Prostate gland (tissue), 2 donors: ENCODE data around the gene MPP3. TPM values are rescaled to one million over a fixed set of nuclear protein-coding genes. Genes with fewer than 3 reads are reported as not detected.
A peak's percentile ranks its signal among the peaks of the same experiment; 100 is the strongest.

Experiments
- DNase-seq: peaks from one replicate; pipeline ENCODE4 v3.0.0-alpha.2; 2019; ENCODE audit warnings: low spot score
- H3K27ac ChIP-seq, 2 donors: fragments of 200-600 bp; sonication (generic); 2 replicates each; pipeline ENCODE4 v1.5.1; 2017 to 2019
- H3K27me3 ChIP-seq: fragments of 200-600 bp; sonication (generic); replicated peaks from 2 replicates; pipeline ENCODE4 v1.5.1; 2019; ENCODE audit not compliant: insufficient read depth
- H3K36me3 ChIP-seq, 2 donors: fragments of 200-600 bp; sonication (generic); 1 replicate in 1 of 2; 2 replicates in 1 of 2; pipeline versions ENCODE4 v1.5.1 to v1.8.1; 2017 to 2019
- H3K4me1 ChIP-seq: fragments of 200-600 bp; sonication (generic); replicated peaks from 2 replicates; pipeline ENCODE4 v1.5.1; 2019
- H3K4me3 ChIP-seq, 2 donors: fragments of 200-600 bp; sonication (generic); 2 replicates each; pipeline ENCODE4 v1.5.1; 2017 to 2019
- H3K9me3 ChIP-seq: fragments of 200-600 bp; sonication (generic); 2 replicates; pipeline ENCODE4 v1.5.1; 2017
- CTCF ChIP-seq, 4 experiments: fragments of 200-600 bp in 2 of 4; fragments of 450-650 bp in 2 of 4; sonication (generic) in 2 of 4; IDR thresholded peaks; 1 replicate in 3 of 4; 2 replicates in 1 of 4; pipeline ENCODE4 v1.5.1; 2016 to 2019; ENCODE audit warnings: antibody characterized with exemption in 4 of 4, mild to moderate bottlenecking in 2 of 4, moderate library complexity in 2 of 4
- POLR2A ChIP-seq: fragments of 450-650 bp; IDR thresholded peaks from one replicate; pipeline ENCODE4 v1.6.1; 2016; ENCODE audit warnings: antibody characterized with exemption, mild to moderate bottlenecking
- POLR2AphosphoS5 ChIP-seq: sonication (generic); formaldehyde crosslinking; IDR thresholded peaks from one replicate; pipeline ENCODE4 v1.6.1; 2017; ENCODE audit warnings: antibody characterized with exemption
- WGBS: methylation state at CpG from one replicate; pipeline ENCODE4 v1.1.5; 2018; 5-methylcytosine and 5-hydroxymethylcytosine counted together
- intact Hi-C: fragments of 100-400 bp; cut with DNase I; formaldehyde crosslinking; loops from one replicate; pipeline ENCODE4 v1.14.2; 2022
- total RNA-seq, 2 donors: library from RNA; depleted of rRNA; stranded (reverse); fragments of >200 nt; gene quantifications; one replicate each; pipeline ENCODE4 v1.1.0, GENCODE V29; 2016

MPP3 gene
- total RNA-seq, 2 donors from 2014 or later = 4.4 to 16.4 TPM

DNA sequence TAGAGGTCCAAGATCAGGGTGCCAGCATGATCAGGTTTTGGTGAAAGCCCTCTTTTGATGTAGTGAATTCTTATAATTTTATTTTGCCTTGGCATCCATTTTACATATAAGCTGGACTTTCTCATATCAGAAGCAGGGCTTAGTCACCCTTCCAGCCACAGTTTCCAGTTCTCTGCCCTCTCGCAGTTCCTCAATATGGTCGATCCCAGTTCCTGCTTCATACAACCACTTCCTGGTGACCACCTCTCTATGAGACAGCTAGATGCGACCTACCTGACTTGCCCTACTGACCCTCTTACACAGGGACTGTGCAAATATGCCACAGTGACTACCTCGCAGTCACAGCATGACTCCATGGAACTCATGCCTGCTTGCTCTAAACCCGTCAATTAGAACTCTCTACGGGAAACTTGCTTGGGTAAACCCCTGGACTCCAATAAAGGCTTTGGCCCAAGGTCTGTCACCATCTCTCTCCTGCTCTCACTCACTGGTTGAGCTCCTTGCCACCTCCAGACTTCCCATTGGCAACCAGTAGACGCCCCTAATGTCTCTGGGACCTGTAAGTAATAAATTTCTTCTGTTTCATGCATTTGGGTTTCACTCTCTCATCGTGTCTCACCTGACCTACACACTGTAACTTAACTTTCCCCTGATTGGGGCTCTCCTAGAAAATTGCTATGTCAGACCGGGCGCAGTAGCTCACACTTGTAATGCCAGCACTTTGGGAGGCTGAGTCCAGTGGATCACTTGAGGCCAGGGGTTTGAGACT lies 35.5 kb upstream of the MPP3 start:
- DNase-seq = no peak
- intact Hi-C loops = no loop called here

GRCh38 chr17:43864161-43864984 lies 31.4 kb upstream of the MPP3 start:
- 73% methylated on average over 3 of the region's 4 CpGs for WGBS
- Histone ChIP-seq H3K27ac (no peak overlapping the region), H3K36me3 (no peaks in the 10 kb centered on the region), H3K4me3 (no peak overlapping the region), H3K27me3 (no peaks in the 10 kb centered on the region), H3K9me3 (no peaks in the 10 kb centered on the region), H3K4me1 (no peaks in the 10 kb centered on the region)
- DNase-seq = no peak
- TF ChIP-seq POLR2AphosphoS5 (no peak), POLR2A (no peak), CTCF (IDR thresholded peaks at IDR 0.05) (no peak)
- intact Hi-C loops = no loop called here

More for the DNA sequence above, 35.5 kb upstream of the MPP3 start:
- H3K36me3 ChIP-seq = no peaks in the 10 kb centered on the region
- H3K4me1 ChIP-seq = no peaks in the 10 kb centered on the region
- H3K4me3 ChIP-seq = no peak overlapping the region
- no peaks in the 10 kb centered on the region for H3K27me3 ChIP-seq
- TF ChIP-seq CTCF (IDR thresholded peaks at IDR 0.05) (no peak), POLR2AphosphoS5 (no peak), POLR2A (no peak)
- H3K27ac ChIP-seq = no peak overlapping the region
- no peaks in the 10 kb centered on the region for H3K9me3 ChIP-seq
- WGBS = 91% methylated on average over 10 of the region's 10 CpGs

DNA sequence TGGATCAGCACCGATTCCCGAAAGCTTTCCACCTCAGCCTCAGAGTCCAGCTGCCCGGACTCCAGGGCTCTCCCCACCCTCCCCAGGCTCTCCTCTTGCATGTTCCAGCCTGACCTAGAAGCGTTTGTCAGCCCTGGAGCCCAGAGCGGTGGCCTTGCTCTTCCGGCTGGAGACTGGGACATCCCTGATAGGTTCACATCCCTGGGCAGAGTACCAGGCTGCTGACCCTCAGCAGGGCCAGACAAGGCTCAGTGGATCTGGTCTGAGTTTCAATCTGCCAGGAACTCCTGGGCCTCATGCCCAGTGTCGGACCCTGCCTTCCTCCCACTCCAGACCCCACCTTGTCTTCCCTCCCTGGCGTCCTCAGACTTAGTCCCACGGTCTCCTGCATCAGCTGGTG lies 29.0 kb upstream of the MPP3 start:
- H3K27me3 ChIP-seq = no peaks in the 10 kb centered on the region
- H3K4me1 ChIP-seq = no peaks in the 10 kb centered on the region
- no peak overlapping the region for H3K4me3 ChIP-seq
- TF ChIP-seq POLR2AphosphoS5 = no peak
- no peak for TF ChIP-seq POLR2A
- TF ChIP-seq CTCF (IDR thresholded peaks at IDR 0.05) = no peak
- no peaks in the 10 kb centered on the region for H3K36me3 ChIP-seq
- intact Hi-C loops = no loop called here
- DNase-seq = no peak
- WGBS = 56% methylated on average over 9 of the region's 9 CpGs
- H3K9me3 ChIP-seq = no peaks in the 10 kb centered on the region
- peak overlapping the region; percentile 72 to 76 for H3K27ac ChIP-seq

GRCh38 chr17:43860927-43861622 lies 28.1 kb upstream of the MPP3 start:
- intact Hi-C loops = no loop called here
- 33% methylated on average over 9 of the region's 9 CpGs for WGBS
- peak overlapping the region; percentile 72 to 76 for H3K27ac ChIP-seq

More at GRCh38 chr17:43860927-43861622, 28.1 kb upstream of the MPP3 start:
- Histone ChIP-seq H3K27me3 (no peaks in the 10 kb centered on the region), H3K4me1 (no peaks in the 10 kb centered on the region), H3K9me3 (no peaks in the 10 kb centered on the region), H3K4me3 (no peak overlapping the region), H3K36me3 (no peaks in the 10 kb centered on the region)
- TF ChIP-seq CTCF (IDR thresholded peaks at IDR 0.05) (no peak), POLR2AphosphoS5 (peak; percentile 60), POLR2A (no peak)
- no peak for DNase-seq
